ENCODE data around the gene CHIC2. TPM values are rescaled to one million over a fixed set of nuclear protein-coding genes. Genes with fewer than 3 reads are reported as not detected.

The CHIC2 gene
- total and polyA plus RNA-seq, 2 of the 8 experiments (the other 6 are each of a cell fraction or from before 2014, with no cell fraction given), result 4.5 to 10.9 TPM

DNA sequence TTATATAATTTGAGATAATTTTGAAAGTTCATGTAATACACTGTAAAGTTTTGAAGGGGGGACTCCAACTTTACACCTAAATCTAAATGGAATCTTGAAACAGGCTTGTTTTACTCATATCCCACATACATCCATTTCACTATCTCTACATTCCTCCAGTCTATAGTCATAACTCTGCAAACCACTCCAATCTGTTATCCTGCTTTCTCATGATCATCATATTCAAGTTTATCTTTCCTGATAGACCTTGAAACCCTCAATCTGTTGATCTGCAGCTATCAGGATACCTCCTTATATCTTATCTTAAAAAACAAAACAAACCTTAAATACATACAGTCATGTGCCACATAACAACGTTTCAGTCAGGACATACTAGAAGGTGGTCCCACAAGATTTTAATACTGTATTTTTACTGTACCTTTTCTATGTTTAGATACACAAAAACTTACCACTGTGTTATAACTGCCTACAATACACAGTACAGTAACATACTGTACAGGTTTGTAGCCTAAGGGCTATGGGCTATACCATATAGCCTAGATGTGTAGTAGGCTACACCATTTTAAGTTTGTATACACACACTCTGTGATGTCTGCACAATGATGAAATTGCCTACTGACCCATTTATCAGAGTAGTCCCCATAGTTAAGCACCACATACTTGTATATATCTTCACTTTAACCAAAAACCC, 14.0 kb downstream of the CHIC2 start:
- Histone ChIP-seq H3K9me3 (ENCODE audit: insufficient read depth in 2 of 2, low read depth in 1 of 2, low read length in 1 of 2) (no peaks in the 10 kb centered on the region), H3K14ac (ENCODE audit: insufficient read length) (no peak overlapping the region), H3K27ac (ENCODE audit: low read depth, low read length) (no peak overlapping the region), H3K4me3 (ENCODE audit: extremely low read depth in 1 of 4, insufficient read depth in 2 of 4, low read depth in 3 of 4, low read length in 4 of 4) (no peak overlapping the region), H2BK12ac (ENCODE audit: low read depth, low read length) (no peak overlapping the region), H3K36me3 (ENCODE audit: control insufficient read depth in 2 of 4, insufficient read depth in 4 of 4, low read length in 3 of 4) (peaks cover 0 to 4% (median 0%) of the 10 kb centered on the region in 4 experiments; a peak in 1 of 8 replicates), H4K20me1 (replicated peaks in 1 of 2; ENCODE audit: control insufficient read depth in 1 of 2, insufficient read depth in 2 of 2, low read length in 2 of 2) (no peaks in the 10 kb centered on the region), H2BK5ac (ENCODE audit: low read depth, low read length) (no peak overlapping the region), H4K91ac (replicated peaks; ENCODE audit: insufficient read length, low read length) (no peak overlapping the region), H3K4me2 (ENCODE audit: insufficient read depth in 1 of 2, low read depth in 2 of 2, low read length in 2 of 2) (no peak overlapping the region), H3K23me2 (ENCODE audit: low read depth, low read length) (no peaks in the 10 kb centered on the region; the same call in 1 of the 2 replicates), H4K8ac (ENCODE audit: extremely low read depth, insufficient read depth, low read length) (no peak overlapping the region), H3K27me3 (replicated peaks in 1 of 4; ENCODE audit: control insufficient read depth in 3 of 4, extremely low read depth in 1 of 4, insufficient read depth in 3 of 4, low read length in 3 of 4) (no peaks in the 10 kb centered on the region), H3K56ac (replicated peaks; ENCODE audit: insufficient read length, low read depth, low read length) (no peak overlapping the region), H3K9ac (replicated peaks in 1 of 4; ENCODE audit: extremely low read depth in 1 of 4, low read depth in 3 of 4, low read length in 3 of 4) (no peak overlapping the region), H2AK5ac (ENCODE audit: low read depth, low read length) (no peak overlapping the region), H3K23ac (ENCODE audit: insufficient read length) (no peak overlapping the region), H2BK20ac (ENCODE audit: low read length) (no peak overlapping the region), H4K5ac (ENCODE audit: insufficient read length, low read depth, low read length) (no peak overlapping the region), H2BK120ac (replicated peaks; ENCODE audit: low read depth, low read length) (no peak overlapping the region), H3K18ac (ENCODE audit: extremely low read depth, low read length) (no peak overlapping the region), H2AFZ (ENCODE audit: low read length) (no peak overlapping the region), H3K4me1 (replicated peaks in 1 of 4; ENCODE audit: control insufficient read depth in 3 of 4, insufficient read depth in 4 of 4, low read length in 3 of 4) (no peaks in the 10 kb centered on the region), H3K79me2 (ENCODE audit: control insufficient read depth in 1 of 2, insufficient read depth in 2 of 2, low read length in 2 of 2) (peaks cover 0 to 17% of the 10 kb centered on the region in 2 experiments; a peak in 2 of 4 replicates), H3K79me1 (ENCODE audit: low read depth, low read length) (no peaks in the 10 kb centered on the region), H3K4ac (replicated peaks; ENCODE audit: insufficient read length, low read depth, low read length) (no peak overlapping the region), H2BK15ac (ENCODE audit: low read length) (no peak overlapping the region)
- no peak for DNase-seq (ENCODE audit: low read depth in 1 of 2, low spot score in 2 of 2)
- 79% methylated on average over 1 of the region's 1 CpG; no CpG with 5 or more reads in 1 of the 2 experiments for WGBS, 2 experiments (ENCODE audit: extremely low coverage in 1 of 2, insufficient coverage in 1 of 2, insufficient read length in 1 of 2, insufficient replicate concordance in 2 of 2, low coverage in 1 of 2, low lambda C conversion rate in 2 of 2, missing lambda C conversion rate in 1 of 2)
- CTCF ChIA-PET (ENCODE audit: partially characterized antibody), result no interaction called here
- POLR2A ChIA-PET (ENCODE audit: partially characterized antibody), result no interaction called here
- no peak for FAIRE-seq
- no peak for TF ChIP-seq FOSL1 (IDR thresholded peaks at IDR 0.05; ENCODE audit: insufficient read depth, low read depth, low read length)
- no peak for TF ChIP-seq HDAC2 (IDR thresholded peaks at IDR 0.05; ENCODE audit: borderline replicate concordance in 1 of 2, low read depth in 2 of 2, low read length in 2 of 2)
- no peak for TF ChIP-seq TAF7 (optimal IDR thresholded peaks at IDR 0.05; ENCODE audit: borderline replicate concordance, low read depth, low read length)
- no peak for TF ChIP-seq RAD21 (IDR thresholded peaks at IDR 0.05 in 1 of 2, conservative IDR thresholded peaks at IDR 0.05 in 1 of 2; ENCODE audit: low read depth in 2 of 2, low read length in 2 of 2)
- no peak for TF ChIP-seq GABPA (IDR thresholded peaks at IDR 0.05; ENCODE audit: borderline replicate concordance, insufficient read depth, low read length)
- TF ChIP-seq KDM4A (IDR thresholded peaks at IDR 0.05; ENCODE audit: low read depth, low read length, severe bottlenecking), result no peak
- TF ChIP-seq, protein P1, sequence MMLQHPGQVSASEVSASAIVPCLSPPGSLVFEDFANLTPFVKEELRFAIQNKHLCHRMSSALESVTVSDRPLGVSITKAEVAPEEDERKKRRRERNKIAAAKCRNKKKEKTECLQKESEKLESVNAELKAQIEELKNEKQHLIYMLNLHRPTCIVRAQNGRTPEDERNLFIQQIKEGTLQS (IDR thresholded peaks at IDR 0.05; ENCODE audit: insufficient read depth, low read depth, low read length), result no peak
- no peak for TF ChIP-seq RXRA (IDR thresholded peaks at IDR 0.05; ENCODE audit: insufficient read depth, low read depth, low read length)
- TF ChIP-seq, protein P2, sequence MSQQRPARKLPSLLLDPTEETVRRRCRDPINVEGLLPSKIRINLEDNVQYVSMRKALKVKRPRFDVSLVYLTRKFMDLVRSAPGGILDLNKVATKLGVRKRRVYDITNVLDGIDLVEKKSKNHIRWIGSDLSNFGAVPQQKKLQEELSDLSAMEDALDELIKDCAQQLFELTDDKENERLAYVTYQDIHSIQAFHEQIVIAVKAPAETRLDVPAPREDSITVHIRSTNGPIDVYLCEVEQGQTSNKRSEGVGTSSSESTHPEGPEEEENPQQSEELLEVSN (IDR thresholded peaks at IDR 0.05), result no peak
- no peak for TF ChIP-seq MAFK (IDR thresholded peaks at IDR 0.05; ENCODE audit: low read depth, low read length)
- TF ChIP-seq CEBPB (IDR thresholded peaks at IDR 0.05; ENCODE audit: low read depth, low read length), result no peak

Measured in H1 (cell line).